ENCODE data around the gene FRMD4A. TPM values are rescaled to one million over a fixed set of nuclear protein-coding genes. Genes with fewer than 3 reads are reported as not detected.

FRMD4A gene
- total RNA-seq, 1 experiment from 2014 or later, result 7.1 TPM

GRCh38 chr10:13894412-13895093 lies 436.2 kb downstream of the FRMD4A start:
- Histone ChIP-seq H3F3A (ENCODE audit: low read length, unreplicated experiment) (no peaks in the 10 kb centered on the region), H3K27ac (ENCODE audit: low read length) (peak overlapping the region; percentile 84), H3K9me3 (ENCODE audit: low read length) (no peaks in the 10 kb centered on the region), H3K9me2 (replicated peaks; ENCODE audit: low read length) (no peaks in the 10 kb centered on the region), H4K20me1 (ENCODE audit: low read length) (no peaks in the 10 kb centered on the region), H3K36me3 (ENCODE audit: low read depth, low read length) (no peaks in the 10 kb centered on the region), H2AFZ (ENCODE audit: low read length) (peak overlapping the region; percentile 59; the same call in 1 of the 2 replicates), H3K27me3 (ENCODE audit: low read length) (no peaks in the 10 kb centered on the region), H3K79me2 (ENCODE audit: low read length) (peaks cover 19% of the 10 kb centered on the region), H3K9ac (ENCODE audit: low read length) (peak overlapping the region; percentile 38; the same call in 1 of the 2 replicates), H3K4me1 (ENCODE audit: insufficient read depth, low read length) (peaks cover 31% of the 10 kb centered on the region), H3K4me2 (ENCODE audit: low read length) (peak overlapping the region; percentile 72), H3K4me3 (ENCODE audit: low read length) (peak overlapping the region; percentile 24; the same call in 1 of the 2 replicates)
- ChIA-PET CTCF (interaction anchor here (0.6 kb wide), 1 partner anchor 139 kb away, joined by 3 read pairs; no protein-coding TSS in a partner anchor), POLR2A (ENCODE audit: unreplicated experiment) (interaction anchor here (0.6 to 0.7 kb wide), 2 partner anchors 63 to 110 kb away, joined by 4 to 5 read pairs; no protein-coding TSS in a partner anchor)
- ATAC-seq, result peak; percentile 73
- intact Hi-C loops (cut with micrococcal nuclease), result loop anchor here (5.0 to 10.0 kb wide), 2 partner anchors 113 to 180 kb away; no protein-coding TSS in a partner anchor
- BruUV-seq (replicated peaks), result no TSS peak
- peak; percentile 65 for DNase-seq
- no peak for TF ChIP-seq EZH2 (IDR thresholded peaks at IDR 0.05; ENCODE audit: low read length, unreplicated experiment)

DNA sequence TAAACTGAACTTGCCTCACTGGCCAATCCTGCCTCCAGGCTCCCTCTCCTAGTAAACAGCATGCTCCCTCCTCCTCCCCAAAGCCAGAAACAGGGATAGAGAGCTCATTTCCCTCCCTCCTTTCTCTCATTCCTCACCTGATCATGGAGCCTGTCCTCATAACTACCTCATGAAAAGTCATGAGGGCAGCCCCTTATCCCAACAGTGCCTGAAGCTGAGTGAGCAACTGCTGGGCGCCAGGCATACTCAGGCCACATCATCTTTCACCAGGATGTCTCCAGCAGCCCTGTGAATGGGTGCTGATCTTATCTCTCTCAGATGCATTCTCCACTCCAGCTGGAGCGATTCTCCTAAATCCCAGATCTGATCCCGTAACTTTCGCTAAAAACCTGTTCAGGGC lies 436.8 kb downstream of the FRMD4A start:
- peak overlapping the region; percentile 72 for H3K4me2 ChIP-seq (ENCODE audit: low read length)
- POLR2A ChIA-PET (ENCODE audit: unreplicated experiment), result interaction anchor here (0.7 kb wide), 1 partner anchor 64 kb away, joined by 5 read pairs; no protein-coding TSS in a partner anchor
- BruUV-seq (replicated peaks), result no TSS peak
- peak; percentile 65 for DNase-seq
- H3F3A ChIP-seq (ENCODE audit: low read length, unreplicated experiment), result no peaks in the 10 kb centered on the region
- H4K20me1 ChIP-seq (ENCODE audit: low read length), result no peaks in the 10 kb centered on the region
- H3K36me3 ChIP-seq (ENCODE audit: low read depth, low read length), result no peaks in the 10 kb centered on the region
- TF ChIP-seq CTCF (conservative IDR thresholded peaks at IDR 0.05; ENCODE audit: low read depth, low read length), result no peak
- TF ChIP-seq EZH2 (IDR thresholded peaks at IDR 0.05; ENCODE audit: low read length, unreplicated experiment), result no peak
- TF ChIP-seq EZH2phosphoT487 (IDR thresholded peaks at IDR 0.05; ENCODE audit: borderline replicate concordance, low read length), result no peak
- CTCF ChIA-PET, result interaction anchor here (0.6 kb wide), 1 partner anchor 140 kb away, joined by 3 read pairs; no protein-coding TSS in a partner anchor
- peaks cover 36% of the 10 kb centered on the region for H3K4me1 ChIP-seq (ENCODE audit: insufficient read depth, low read length)
- intact Hi-C loops (cut with micrococcal nuclease), result loop anchor here (5.0 to 10.0 kb wide), 2 partner anchors 113 to 181 kb away; no protein-coding TSS in a partner anchor
- H3K9ac ChIP-seq (ENCODE audit: low read length), result peak overlapping the region; percentile 38; the same call in 1 of the 2 replicates
- no peaks in the 10 kb centered on the region for H3K9me2 ChIP-seq (replicated peaks; ENCODE audit: low read length)
- H3K79me2 ChIP-seq (ENCODE audit: low read length), result peaks cover 25% of the 10 kb centered on the region
- peak overlapping the region; percentile 24; the same call in 1 of the 2 replicates for H3K4me3 ChIP-seq (ENCODE audit: low read length)
- H3K9me3 ChIP-seq (ENCODE audit: low read length), result no peaks in the 10 kb centered on the region
- H3K27ac ChIP-seq (ENCODE audit: low read length), result peak overlapping the region; percentile 84
- no peaks in the 10 kb centered on the region for H3K27me3 ChIP-seq (ENCODE audit: low read length)
- H2AFZ ChIP-seq (ENCODE audit: low read length), result peak overlapping the region; percentile 59; the same call in 1 of the 2 replicates
- peak; percentile 62 for ATAC-seq

DNA sequence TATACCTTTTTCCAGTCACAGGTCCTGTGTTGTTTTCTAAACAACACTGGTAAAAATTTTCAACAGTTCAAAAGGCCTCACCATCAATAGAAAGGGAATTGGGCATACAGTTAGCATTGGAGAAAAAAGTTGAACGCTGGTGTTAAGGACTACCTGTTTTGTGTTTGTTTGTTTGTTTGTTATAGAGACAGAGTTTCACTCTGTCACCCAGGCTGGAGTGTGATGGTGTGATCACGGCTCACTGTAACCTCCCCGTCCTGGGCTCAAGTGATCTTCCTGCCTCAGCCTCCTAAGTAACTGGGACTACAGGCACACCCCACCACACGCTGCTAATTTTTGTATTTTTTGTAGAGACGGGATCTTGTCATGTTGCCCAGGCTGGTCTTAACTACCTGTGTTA lies 437.9 kb downstream of the FRMD4A start:
- BruUV-seq (replicated peaks), result no TSS peak
- Histone ChIP-seq H3K9me2 (replicated peaks; ENCODE audit: low read length) (no peaks in the 10 kb centered on the region), H3K9me3 (ENCODE audit: low read length) (no peaks in the 10 kb centered on the region), H3K4me1 (ENCODE audit: insufficient read depth, low read length) (peaks cover 40% of the 10 kb centered on the region), H3K36me3 (ENCODE audit: low read depth, low read length) (no peaks in the 10 kb centered on the region), H3K9ac (ENCODE audit: low read length) (no peak overlapping the region), H4K20me1 (ENCODE audit: low read length) (no peaks in the 10 kb centered on the region), H3K79me2 (ENCODE audit: low read length) (peaks cover 36% of the 10 kb centered on the region), H3K27ac (ENCODE audit: low read length) (peak overlapping the region; percentile 84; the same call in 1 of the 2 replicates), H3F3A (ENCODE audit: low read length, unreplicated experiment) (no peaks in the 10 kb centered on the region), H3K4me3 (ENCODE audit: low read length) (no peak overlapping the region), H3K4me2 (ENCODE audit: low read length) (0 out of 2 replicates have a peak overlapping the region, but pooled peaks have one; percentile 73), H3K27me3 (ENCODE audit: low read length) (no peaks in the 10 kb centered on the region), H2AFZ (ENCODE audit: low read length) (peak overlapping the region; percentile 61; the same call in 1 of the 2 replicates)
- ATAC-seq, result no peak
- ChIA-PET CTCF (no interaction called here), POLR2A (ENCODE audit: unreplicated experiment) (no interaction called here)
- no peak for DNase-seq
- no peak for TF ChIP-seq CTCF (conservative IDR thresholded peaks at IDR 0.05; ENCODE audit: low read depth, low read length)
- no peak for TF ChIP-seq EZH2 (IDR thresholded peaks at IDR 0.05; ENCODE audit: low read length, unreplicated experiment)
- TF ChIP-seq EZH2phosphoT487 (IDR thresholded peaks at IDR 0.05; ENCODE audit: borderline replicate concordance, low read length), result no peak
- intact Hi-C loops (cut with micrococcal nuclease), result loop anchor here (5.0 to 10.0 kb wide), 2 partner anchors 114 to 182 kb away; no protein-coding TSS in a partner anchor
